CD1c-positive myeloid dendritic cell (primary cell): ENCODE data around the gene CDK11A.
A peak's percentile ranks its signal among the peaks of the same experiment; 100 is the strongest.
"Not testable (repeated sequence)": the region's sequence is repeated elsewhere in the genome, so short reads cannot be mapped to it uniquely, and the experiment has no call there.

Experiments
- DNase-seq: peaks from one replicate; pipeline ENCODE4 v3.0.0-alpha.2; 2016; ENCODE audit errors: extremely low spot score

Gene CDK11A

DNA sequence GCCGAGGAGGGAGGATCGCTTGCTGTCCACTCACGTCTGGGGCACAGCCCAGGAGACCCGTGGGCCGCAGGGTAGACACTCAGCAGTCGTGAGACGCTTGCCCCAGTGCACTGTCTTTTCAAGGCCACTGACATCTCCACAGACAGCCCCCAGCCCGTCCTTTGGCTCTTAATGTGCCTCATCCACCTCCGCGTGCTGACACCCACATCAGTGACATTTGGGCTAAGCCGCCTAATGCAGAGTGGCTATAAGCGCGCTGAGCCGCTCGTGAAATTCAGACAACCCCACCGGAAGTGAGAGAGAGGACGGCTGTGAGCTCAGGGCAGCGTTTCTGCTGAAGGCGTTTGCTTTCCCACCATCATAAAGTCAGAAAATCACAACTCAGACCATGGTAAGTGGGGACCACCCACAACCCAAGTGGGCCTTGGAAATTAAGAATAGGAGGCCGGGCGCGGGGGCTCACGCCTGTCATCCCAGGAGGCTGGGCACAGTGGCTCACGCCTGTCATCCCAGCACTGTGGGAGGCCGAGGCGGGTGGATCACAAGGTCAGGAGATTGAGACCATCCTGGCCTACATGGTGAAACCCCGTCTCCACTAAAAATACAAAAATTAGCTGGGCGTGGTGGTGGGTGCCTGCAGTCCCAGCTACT is 40.0 kb downstream of the CDK11A start:
- DNase-seq, result no peak

DNA sequence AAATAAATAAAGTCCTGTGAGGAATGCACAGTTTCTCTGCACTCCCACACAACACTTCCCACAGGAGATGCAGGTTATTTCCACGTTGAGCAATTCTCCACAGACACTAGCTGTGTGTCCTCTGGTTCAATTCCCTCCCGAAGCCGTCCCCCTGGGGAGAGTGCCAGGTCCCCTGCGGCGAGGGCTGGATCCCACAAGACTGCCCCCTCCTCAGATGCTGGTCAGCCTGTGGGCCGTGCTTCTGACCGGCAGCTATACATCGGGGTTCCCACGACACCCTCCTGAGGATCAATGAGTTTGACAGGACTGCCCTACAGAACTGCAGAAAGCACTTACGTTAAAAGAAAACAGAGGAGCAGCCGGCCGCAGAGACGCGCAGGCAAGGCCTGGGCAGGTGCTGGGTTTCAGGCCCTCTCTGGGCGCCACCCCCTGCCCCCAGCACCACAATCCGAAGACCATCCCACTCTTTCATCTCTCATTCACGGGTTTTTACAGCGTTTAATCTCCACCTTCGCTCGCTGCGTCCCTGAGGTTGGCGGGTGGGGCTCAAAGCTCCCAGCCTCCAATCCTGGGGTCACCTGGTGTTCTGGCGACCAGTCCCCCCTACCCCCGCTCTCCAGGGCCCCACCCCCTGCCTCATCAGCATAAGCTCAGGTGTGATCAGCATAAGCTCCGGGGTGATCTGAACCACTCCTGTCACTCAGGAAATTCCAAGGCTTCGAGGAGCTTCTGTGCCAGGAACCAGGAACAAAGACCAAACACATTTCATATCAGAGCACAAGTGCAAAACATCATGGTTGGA is 40.9 kb downstream of the CDK11A start:
- no peak for DNase-seq

DNA sequence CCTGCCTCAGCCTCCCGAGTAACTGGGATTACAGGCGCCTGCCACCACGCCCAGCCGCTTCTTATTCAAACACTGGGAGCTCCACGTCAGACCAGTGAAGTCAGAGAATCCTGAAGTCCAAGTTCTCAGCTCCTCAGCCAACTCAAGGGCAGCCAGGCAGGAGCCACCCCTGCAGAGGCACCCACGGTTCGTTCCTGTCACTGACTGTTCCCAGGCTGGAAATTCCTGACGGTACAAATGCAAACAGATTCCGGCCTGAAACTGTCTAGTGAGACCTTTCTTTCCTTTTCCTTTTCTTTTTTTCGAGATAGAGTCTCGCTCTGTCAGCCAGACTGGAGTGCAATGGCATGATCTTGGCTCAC is 43.3 kb downstream of the CDK11A start:
- DNase-seq, result no peak

GRCh38 chr1:1680031-1680911 is 43.9 kb downstream of the CDK11A start:
- DNase-seq, result no peak

- no peak for DNase-seq
Measured at GRCh38 chr1:1678581-1679380, 45.4 kb downstream of the CDK11A start.

- no peak for DNase-seq
Measured at GRCh38 chr1:1677718-1678580, 46.2 kb downstream of the CDK11A start.

DNA sequence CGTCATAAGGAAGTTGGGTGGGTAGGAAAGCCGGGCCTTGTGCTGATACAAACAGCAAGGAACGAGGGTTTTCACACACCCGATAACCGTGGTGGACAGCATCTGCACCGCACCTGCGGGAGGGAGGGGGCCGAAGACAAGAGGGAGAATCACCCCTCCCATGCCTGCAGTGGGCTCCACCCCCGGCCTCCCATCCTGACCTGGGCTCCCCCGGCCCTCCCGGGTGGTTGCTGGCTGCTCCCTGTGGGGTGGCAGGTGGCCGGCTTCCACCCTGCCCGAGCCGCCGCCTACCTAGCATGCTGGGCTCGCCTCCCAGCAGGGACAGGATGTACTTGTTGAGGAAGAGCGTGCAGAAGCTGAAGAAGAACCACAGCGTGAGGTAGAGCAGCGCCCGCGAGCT is 48.1 kb downstream of the CDK11A start:
- DNase-seq, result not testable (repeated sequence)

DNA sequence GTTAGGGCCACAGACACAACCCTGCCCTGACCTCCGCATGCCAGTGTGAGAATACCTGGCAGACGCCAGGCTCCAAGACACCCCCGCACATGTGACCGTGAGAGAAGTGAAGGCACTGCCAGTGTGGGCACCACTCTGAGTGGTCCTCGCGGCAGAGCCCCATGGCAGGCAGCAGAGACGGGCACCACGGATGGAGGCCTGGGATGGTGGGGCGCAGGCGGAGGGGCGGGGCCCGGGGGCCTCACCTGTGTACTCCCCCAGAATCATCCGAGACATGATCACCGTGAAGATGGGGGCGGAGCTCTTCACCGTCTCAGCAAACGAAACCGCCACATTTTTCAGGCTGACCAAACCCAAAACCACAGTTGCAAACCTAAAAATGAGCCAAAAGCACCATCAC is 48.9 kb downstream of the CDK11A start:
- not testable (repeated sequence) for DNase-seq

- not testable (repeated sequence) for DNase-seq
Measured at GRCh38 chr1:1674806-1675205, 49.4 kb downstream of the CDK11A start.

DNA sequence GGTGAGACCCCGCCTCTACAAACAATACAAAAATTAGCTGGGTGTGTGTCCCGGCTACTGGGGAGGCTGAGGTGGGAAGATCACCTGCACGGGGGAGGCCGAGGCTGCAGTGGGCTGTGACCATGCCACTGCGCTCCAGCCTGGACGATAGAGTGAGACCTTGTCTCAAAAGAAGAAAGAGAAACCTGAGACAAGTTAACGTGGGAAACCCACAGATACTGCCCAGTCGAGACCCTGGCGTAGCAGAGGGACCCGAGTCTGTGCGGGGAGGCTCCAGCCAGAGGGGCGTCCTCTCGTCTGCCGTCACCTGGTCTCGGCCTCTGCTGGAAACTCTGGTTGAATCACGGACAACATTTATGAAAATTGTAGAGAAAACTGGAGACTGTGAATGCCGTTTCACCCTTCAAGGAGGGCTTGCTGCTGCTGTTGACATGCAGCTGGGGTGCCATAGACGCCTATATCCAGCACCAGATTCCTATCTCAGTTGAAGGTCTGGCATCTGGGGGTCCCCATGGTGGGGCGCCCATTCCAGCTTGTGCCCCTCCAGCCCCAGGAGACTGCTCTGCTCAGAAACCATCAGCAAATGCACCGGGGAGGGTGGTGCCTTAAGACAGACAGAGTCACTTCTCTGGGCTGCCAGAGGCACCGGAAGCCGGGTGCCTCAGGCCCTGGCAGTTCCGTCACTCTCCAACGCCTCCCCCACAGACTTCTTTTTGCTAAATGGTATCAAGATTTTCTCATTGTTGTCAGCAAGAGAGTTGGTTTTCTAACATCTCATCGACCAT is 51.8 kb downstream of the CDK11A start:
- no peak for DNase-seq

DNA sequence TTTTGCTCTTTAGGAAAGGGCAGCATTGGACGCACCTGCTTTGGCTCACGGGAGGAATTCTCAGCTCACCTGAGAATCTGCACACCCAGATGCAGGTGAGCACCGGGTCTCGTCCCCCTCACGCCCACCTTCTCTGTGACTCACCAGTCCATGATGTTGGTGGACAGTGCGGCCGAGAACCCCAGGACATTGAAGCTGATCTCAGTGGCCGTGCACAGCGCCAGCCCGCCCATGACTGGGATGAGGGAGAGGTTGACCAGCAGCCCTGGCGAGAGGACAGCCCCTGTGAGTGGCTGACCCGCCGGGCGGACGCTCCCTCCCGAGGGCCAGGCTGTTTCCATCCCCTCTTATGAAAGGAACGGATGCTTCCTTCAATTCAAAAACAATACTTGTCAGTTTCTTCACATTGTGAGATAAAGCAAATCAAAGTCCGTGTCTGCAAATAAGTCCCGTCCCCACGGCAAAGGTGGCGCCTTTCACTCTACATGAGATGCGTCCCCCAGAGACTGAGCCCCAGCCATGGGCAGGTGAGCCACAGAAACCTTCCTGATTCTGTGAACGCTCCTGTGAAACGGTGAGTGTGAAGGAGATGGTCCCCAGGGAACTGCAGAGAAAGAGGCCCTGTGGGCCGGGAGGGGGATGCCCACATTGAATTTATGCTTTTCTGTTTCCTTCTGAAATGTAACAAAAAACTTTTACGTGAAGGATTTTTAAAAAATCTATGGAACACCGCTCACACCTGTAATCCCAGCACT is 52.6 kb downstream of the CDK11A start:
- no peak for DNase-seq

GRCh38 chr1:1670866-1671265 is 53.3 kb downstream of the CDK11A start:
- no peak for DNase-seq

DNA sequence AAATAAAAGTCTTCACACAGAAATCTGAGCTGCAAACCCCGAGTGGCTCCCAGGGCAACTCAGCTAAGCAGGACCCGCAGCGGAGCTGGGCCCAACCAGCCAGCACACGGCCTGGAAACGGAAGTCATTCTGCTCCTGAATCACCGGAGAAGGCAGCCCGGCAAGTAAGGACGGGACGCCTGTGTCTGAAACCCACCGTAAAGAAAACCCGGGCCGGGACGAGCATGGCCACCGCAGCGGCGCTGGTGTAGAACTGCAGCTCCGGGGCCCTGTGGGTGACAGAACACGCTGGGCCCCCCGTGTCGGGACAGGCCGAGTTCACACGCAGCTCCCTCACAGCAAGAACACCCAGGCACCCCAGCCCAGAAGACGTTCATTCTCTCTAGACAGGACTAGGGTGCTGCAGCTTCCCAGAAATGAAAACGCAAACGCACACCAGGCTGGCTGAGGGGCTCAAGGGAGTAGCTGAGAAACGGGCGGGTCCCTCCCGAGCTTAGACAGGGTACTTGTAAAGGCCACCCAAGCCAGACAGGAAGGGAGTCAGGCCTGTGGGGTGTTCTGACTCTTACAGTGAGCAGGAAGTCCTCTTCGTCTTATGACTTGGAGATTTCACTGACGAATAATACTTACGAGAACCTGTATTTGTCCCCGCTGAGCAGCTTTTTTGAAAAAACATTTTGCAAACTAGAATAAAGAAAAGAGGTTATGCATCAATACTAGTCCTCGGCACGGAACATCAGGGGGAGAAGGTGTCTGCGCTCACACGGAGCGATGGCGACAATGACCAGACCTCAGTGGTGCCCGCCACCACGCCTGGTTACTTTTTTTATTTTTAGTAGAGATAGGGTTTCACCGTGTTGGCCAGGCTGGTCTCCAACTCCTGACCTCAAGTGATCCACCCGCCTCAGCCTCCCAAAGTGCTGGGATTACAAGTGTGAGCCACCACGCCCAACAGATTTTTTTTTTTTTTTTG is 54.4 kb downstream of the CDK11A start:
- no peak for DNase-seq

- DNase-seq, result no peak
Measured at GRCh38 chr1:1666526-1666925, 57.6 kb downstream of the CDK11A start.

GRCh38 chr1:1665815-1666251 is 58.3 kb downstream of the CDK11A start:
- peak; percentile 22 for DNase-seq

DNA sequence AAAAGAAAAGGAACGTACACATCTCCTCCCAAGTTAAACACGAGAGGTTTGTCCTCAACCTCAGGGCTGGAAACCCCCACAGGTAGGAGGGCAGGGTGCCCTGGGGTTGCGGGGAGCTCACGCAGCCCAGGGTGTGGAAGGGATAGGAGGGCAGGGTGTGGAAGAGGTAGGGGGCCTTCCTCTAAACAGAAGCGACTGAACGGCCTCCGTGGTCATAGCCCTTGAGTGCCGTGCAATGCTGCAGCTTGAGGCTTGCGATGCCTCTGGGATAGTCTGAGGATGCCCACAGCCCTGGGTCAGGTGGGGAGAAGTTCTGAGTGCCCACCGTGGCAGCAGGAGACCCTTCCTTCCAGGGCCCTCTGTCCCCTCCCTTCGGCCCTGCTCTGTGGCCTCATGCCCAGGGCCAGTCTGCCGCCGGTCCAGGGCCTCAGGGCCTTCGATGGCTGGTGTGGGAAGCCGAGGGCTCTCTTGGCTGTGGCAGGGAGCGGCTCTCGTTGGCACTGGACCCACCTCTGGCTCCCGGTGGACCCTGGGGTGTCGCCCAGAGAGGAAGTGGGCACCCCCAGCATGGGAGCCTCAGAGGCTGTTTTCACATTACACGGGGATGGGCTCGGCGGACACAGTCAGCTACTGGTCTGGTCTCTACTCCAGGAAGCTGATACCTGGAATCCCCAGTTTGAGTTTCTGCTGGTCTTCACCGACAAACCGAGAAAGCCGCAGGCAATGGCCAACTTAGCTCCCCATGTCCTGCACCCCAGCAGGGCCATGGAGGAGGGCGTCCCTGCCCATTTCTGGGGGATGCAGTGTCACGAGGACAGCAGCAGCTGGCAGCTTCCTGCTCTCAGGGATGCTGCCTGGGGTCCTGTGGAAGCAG is 59.0 kb downstream of the CDK11A start:
- DNase-seq, result no peak

DNA sequence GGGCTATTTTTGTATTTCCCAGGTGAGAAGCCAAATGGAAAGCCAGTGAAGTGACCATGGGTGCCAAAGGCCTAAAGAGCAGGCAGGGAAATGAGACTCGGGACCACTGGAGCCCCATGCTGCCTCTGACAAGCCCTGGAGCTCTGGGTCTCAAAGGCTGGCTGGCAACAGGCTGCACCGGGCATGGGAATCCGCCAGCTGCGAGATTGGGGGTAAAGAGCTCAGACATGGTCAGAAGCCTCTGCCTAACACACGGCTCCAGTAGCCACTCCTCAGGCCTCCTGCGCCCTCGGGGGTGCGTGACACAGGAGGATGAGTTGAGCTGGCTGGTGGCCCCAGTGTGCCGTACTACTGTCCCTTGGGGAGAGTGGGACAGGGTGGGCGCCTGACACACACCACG is 59.8 kb downstream of the CDK11A start:
- not testable (repeated sequence) for DNase-seq
